VCaP (cell line): ENCODE results near the gene PPCDC.
"Not testable (repeated sequence)": the region's sequence is repeated elsewhere in the genome, so short reads cannot be mapped to it uniquely, and the experiment has no call there.

Source experiments
- H3K27ac ChIP-seq: fragments of 450-650 bp; 2 replicates; pipeline ENCODE4 v1.5.1; 2017
- CTCF ChIP-seq: fragments of 450-650 bp; conservative IDR thresholded peaks from 2 replicates; pipeline ENCODE4 v1.5.1; 2017; ENCODE audit warnings: mild to moderate bottlenecking, moderate library complexity

Gene PPCDC

GRCh38 chr15:75067123-75067830, 43.9 kb downstream of the PPCDC start:
- no peak for TF ChIP-seq CTCF
- no peak overlapping the region for H3K27ac ChIP-seq

- H3K27ac ChIP-seq = no peak overlapping the region
- TF ChIP-seq CTCF = no peak
These were observed 45.4 kb downstream of the PPCDC start for GRCh38 chr15:75068748-75069147.

- no peak overlapping the region for H3K27ac ChIP-seq
- no peak for TF ChIP-seq CTCF
These were observed 46.0 kb downstream of the PPCDC start for GRCh38 chr15:75069301-75069925.

GRCh38 chr15:75070674-75071073, 47.3 kb downstream of the PPCDC start:
- no peak overlapping the region for H3K27ac ChIP-seq
- TF ChIP-seq CTCF = no peak

GRCh38 chr15:75073197-75073596, 49.8 kb downstream of the PPCDC start:
- H3K27ac ChIP-seq = no peak overlapping the region
- TF ChIP-seq CTCF = no peak

GRCh38 chr15:75076277-75076676, 52.9 kb downstream of the PPCDC start:
- TF ChIP-seq CTCF = no peak
- no peak overlapping the region for H3K27ac ChIP-seq

- H3K27ac ChIP-seq = not testable (repeated sequence)
These were observed 54.2 kb downstream of the PPCDC start for GRCh38 chr15:75077551-75077961.

- no peak for TF ChIP-seq CTCF
- H3K27ac ChIP-seq = no peak overlapping the region
These were observed 57.8 kb downstream of the PPCDC start for GRCh38 chr15:75081150-75081549.
